IMR-90 (cell line): ENCODE results near the gene PLXND1. TPM values are rescaled to one million over a fixed set of nuclear protein-coding genes. Genes with fewer than 3 reads are reported as not detected.

Experiments
- ATAC-seq: fragments of 200-7000 bp; cut with Tn5 transposase; 2 replicates; pipeline ENCODE4 v1.9.1; 2020; ENCODE audit warnings: low read depth, mild to moderate bottlenecking, moderate library complexity
- BruUV-seq: library from RNA; stranded (reverse); fragments of 400-500 nt; replicated peaks from 2 replicates; lab custom pipeline; 2021; lab: Mats Ljungman, UMichigan
- CTCF ChIA-PET: fragments of 300-600 bp; formaldehyde crosslinking; extraction: SDS; loops from one replicate; lab custom pipeline; 2021; ENCODE audit warnings: antibody characterized with exemption; lab: Yijun Ruan, JAX
- POLR2A ChIA-PET: fragments of 300-600 bp; sonication (Branson Sonifier 250); formaldehyde crosslinking; loops from one replicate; lab custom pipeline; 2022; ENCODE audit warnings: antibody characterized with exemption; ENCODE audit not compliant: unreplicated experiment; lab: Charles Lee
- DNase-seq: peaks from one replicate; pipeline ENCODE4 v3.0.0; 2013
- H2AFZ ChIP-seq: replicated peaks from 2 replicates; pipeline ENCODE3; 2013; ENCODE audit warnings: low read length, mild to moderate bottlenecking; ENCODE audit not compliant: poor library complexity
- H2AK5ac ChIP-seq: 2 replicates; pipeline ENCODE4 v1.6.1; 2013; ENCODE audit warnings: low read depth, low read length, inconsistent platforms
- H2AK9ac ChIP-seq: replicated peaks from 2 replicates; pipeline ENCODE3; 2013; ENCODE audit warnings: mild to moderate bottlenecking, low read depth, low read length, moderate library complexity; ENCODE audit not compliant: poor library complexity
- H2BK120ac ChIP-seq: 2 replicates; pipeline ENCODE4 v1.6.1; 2013; ENCODE audit warnings: low read depth, low read length, inconsistent platforms
- H2BK15ac ChIP-seq: 3 replicates; pipeline ENCODE4 v1.6.1; 2013; ENCODE audit warnings: low read depth, low read length, inconsistent platforms
- H2BK20ac ChIP-seq: 2 replicates; pipeline ENCODE4 v1.6.1; 2013; ENCODE audit warnings: low read depth, mild to moderate bottlenecking, inconsistent platforms, low read length, moderate library complexity
- H2BK5ac ChIP-seq: 2 replicates; pipeline ENCODE4 v1.6.1; 2013; ENCODE audit warnings: mild to moderate bottlenecking, low read depth, low read length, inconsistent platforms; ENCODE audit not compliant: poor library complexity, severe bottlenecking
- H3K14ac ChIP-seq: replicated peaks from 2 replicates; pipeline ENCODE4 v1.6.1; 2013; ENCODE audit warnings: low read depth, low read length, inconsistent platforms
- H3K18ac ChIP-seq: 2 replicates; pipeline ENCODE4 v1.6.1; 2013; ENCODE audit warnings: low read depth, low read length, control low read depth
- H3K23ac ChIP-seq: 2 replicates; pipeline ENCODE4 v1.6.1; 2013; ENCODE audit warnings: low read depth, low read length, inconsistent platforms
- H3K27ac ChIP-seq: 2 replicates; pipeline ENCODE4 v1.5.1; 2013; ENCODE audit warnings: mild to moderate bottlenecking, control low read depth, low read length; ENCODE audit not compliant: insufficient read depth
- H3K27me3 ChIP-seq: 2 replicates; pipeline ENCODE4 v1.6.1; 2013; ENCODE audit warnings: low read length; ENCODE audit not compliant: control insufficient read depth, insufficient read depth
- H3K36me3 ChIP-seq: 2 replicates; pipeline ENCODE4 v1.6.1; 2013; ENCODE audit warnings: low read length, mixed read lengths; ENCODE audit not compliant: control insufficient read depth, insufficient read depth
- H3K4ac ChIP-seq: 2 replicates; pipeline ENCODE4 v1.6.1; 2013; ENCODE audit warnings: low read depth, low read length, inconsistent platforms
- H3K4me1 ChIP-seq: 2 replicates; pipeline ENCODE4 v1.6.1; 2013; ENCODE audit warnings: low read length, mixed read lengths; ENCODE audit not compliant: control insufficient read depth, insufficient read depth
- H3K4me2 ChIP-seq: 2 replicates; pipeline ENCODE4 v1.6.1; 2013; ENCODE audit warnings: low read depth, mild to moderate bottlenecking, control low read depth, low read length, moderate library complexity
- H3K4me3 ChIP-seq: 2 replicates; pipeline ENCODE4 v1.5.1; 2013; ENCODE audit warnings: low read depth, mild to moderate bottlenecking, control low read depth, low read length, moderate library complexity; ENCODE audit not compliant: insufficient read depth
- H3K56ac ChIP-seq: 2 replicates; pipeline ENCODE4 v1.6.1; 2013; ENCODE audit warnings: low read length, inconsistent platforms; ENCODE audit not compliant: insufficient read depth; ENCODE audit errors: extremely low read depth
- H3K79me1 ChIP-seq, 2 experiments: 2 replicates each; pipeline ENCODE4 v1.6.1; 2013; ENCODE audit warnings: low read length in 2 of 2, inconsistent platforms in 1 of 2, low read depth in 1 of 2
- H3K9ac ChIP-seq: 2 replicates; pipeline ENCODE4 v1.6.1; 2013; ENCODE audit warnings: low read depth, low read length, control low read depth
- H3K9me1 ChIP-seq: 2 replicates; pipeline ENCODE4 v1.6.1; 2013; ENCODE audit warnings: low read length, inconsistent platforms; ENCODE audit not compliant: insufficient read depth
- H3K9me3 ChIP-seq: 2 replicates; pipeline ENCODE4 v1.6.1; 2013; ENCODE audit warnings: low read length; ENCODE audit not compliant: control insufficient read depth, insufficient read depth
- H4K20me1 ChIP-seq: 2 replicates; pipeline ENCODE4 v1.6.1; 2013; ENCODE audit warnings: low read length, inconsistent platforms; ENCODE audit not compliant: insufficient read depth
- H4K5ac ChIP-seq: 2 replicates; pipeline ENCODE4 v1.6.1; 2013; ENCODE audit warnings: mild to moderate bottlenecking, low read depth, low read length, control low read depth
- H4K8ac ChIP-seq, 2 experiments: 2 replicates each; pipeline ENCODE4 v1.6.1; 2013; ENCODE audit warnings: low read depth in 2 of 2, low read length in 2 of 2, control low read depth in 1 of 2, inconsistent platforms in 1 of 2
- H4K91ac ChIP-seq: 2 replicates; pipeline ENCODE4 v1.6.1; 2013; ENCODE audit warnings: low read depth, low read length, inconsistent platforms; ENCODE audit not compliant: insufficient read depth
- BHLHE40 ChIP-seq: fragments of 150-350 bp; IDR thresholded peaks from 2 replicates; pipeline ENCODE4 v1.6.1; 2016; ENCODE audit warnings: mild to moderate bottlenecking, low read depth, low read length
- CEBPB ChIP-seq: IDR thresholded peaks from 2 replicates; pipeline ENCODE4 v1.6.1; 2012; ENCODE audit warnings: low read depth, low read length, improper control_type of control experiment
- POLR2A ChIP-seq: IDR thresholded peaks from 2 replicates; pipeline ENCODE4 v1.6.1; 2012; ENCODE audit warnings: mild to moderate bottlenecking, low read depth, low read length
- RAD21 ChIP-seq: IDR thresholded peaks from 2 replicates; pipeline ENCODE4 v1.6.1; 2012; ENCODE audit warnings: low read length, improper control_type of control experiment
- WGBS, 2 experiments: methylation state at CpG; one replicate each; pipeline versions ENCODE4 v1.1.5 to v1.1.7; 2013; ENCODE audit warnings: missing lambda C conversion rate in 2 of 2; ENCODE audit not compliant: insufficient read length in 1 of 2; ENCODE audit errors: extremely low coverage in 2 of 2; 5-methylcytosine and 5-hydroxymethylcytosine counted together
- dilution Hi-C: fragments of 300-500 bp; cut with HindIII; formaldehyde crosslinking; loops from one replicate; pipeline ENCODE4 v1.14.3; 2018; ENCODE audit warnings: low sequenced_read_pairs; ENCODE audit not compliant: unreplicated experiment
- in situ Hi-C: fragments of 300-500 bp; cut with MboI; formaldehyde crosslinking; loops from 3 replicates; pipeline ENCODE4 v1.14.3; 2019; ENCODE audit warnings: low sequenced_read_pairs, inconsistent platforms, mixed read lengths
- intact Hi-C: fragments of 100-400 bp; cut with micrococcal nuclease; formaldehyde crosslinking; loops from 2 replicates; pipeline ENCODE4 v1.10.0; 2022
- polyA plus RNA-seq, 3 experiments: library from polyadenylated mRNA; depleted of rRNA; stranded (reverse); fragments of >200 nt; gene quantifications; 2 replicates each; pipeline ENCODE4 v1.2.3, GENCODE V29; 2012; ENCODE audit warnings: low replicate concordance in 1 of 3
- total RNA-seq: library from RNA; depleted of rRNA; stranded (reverse); fragments of >200 nt; gene quantifications from 2 replicates; pipeline ENCODE4 v1.2.3, GENCODE V29; 2012

Gene PLXND1
- total and polyA plus RNA-seq, 2 of the 4 experiments (the other 2 are of a cell fraction) = 19.2 to 67.1 TPM

DNA sequence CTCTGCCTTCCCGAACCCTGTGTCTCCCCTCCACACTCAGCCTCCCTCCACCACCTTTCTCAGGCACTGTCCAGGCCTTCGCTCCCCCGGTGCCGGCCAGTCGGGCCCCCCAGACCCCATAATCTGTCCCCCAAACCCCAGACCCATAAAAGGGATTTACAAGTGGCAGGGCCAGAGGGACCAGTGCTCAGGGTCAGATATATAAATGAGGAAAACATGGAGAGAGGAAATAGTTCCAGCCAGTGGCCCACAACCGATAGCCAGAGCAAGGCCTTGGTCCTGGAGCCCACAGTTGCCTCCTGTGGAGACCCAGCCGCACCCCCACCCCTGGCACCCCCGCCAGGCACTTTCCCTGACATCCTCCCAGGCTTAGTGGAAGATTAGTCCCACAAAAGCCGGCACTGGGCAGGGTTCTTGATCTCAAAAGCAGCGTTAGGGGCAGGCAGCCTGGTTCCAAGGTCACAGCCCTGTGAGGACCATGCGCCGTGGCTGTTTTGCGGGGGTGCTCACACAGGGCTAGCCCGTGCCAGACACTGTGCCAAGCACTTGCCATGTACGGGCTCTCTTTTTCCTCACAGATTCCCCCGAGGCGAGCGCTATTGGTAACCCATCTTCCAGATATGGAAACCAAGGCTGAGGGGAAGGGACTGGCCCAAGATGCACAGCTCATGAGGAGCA is 1.1 kb upstream of the PLXND1 start (continued):
- TF ChIP-seq POLR2A (no peak), CEBPB (no peak)

DNA sequence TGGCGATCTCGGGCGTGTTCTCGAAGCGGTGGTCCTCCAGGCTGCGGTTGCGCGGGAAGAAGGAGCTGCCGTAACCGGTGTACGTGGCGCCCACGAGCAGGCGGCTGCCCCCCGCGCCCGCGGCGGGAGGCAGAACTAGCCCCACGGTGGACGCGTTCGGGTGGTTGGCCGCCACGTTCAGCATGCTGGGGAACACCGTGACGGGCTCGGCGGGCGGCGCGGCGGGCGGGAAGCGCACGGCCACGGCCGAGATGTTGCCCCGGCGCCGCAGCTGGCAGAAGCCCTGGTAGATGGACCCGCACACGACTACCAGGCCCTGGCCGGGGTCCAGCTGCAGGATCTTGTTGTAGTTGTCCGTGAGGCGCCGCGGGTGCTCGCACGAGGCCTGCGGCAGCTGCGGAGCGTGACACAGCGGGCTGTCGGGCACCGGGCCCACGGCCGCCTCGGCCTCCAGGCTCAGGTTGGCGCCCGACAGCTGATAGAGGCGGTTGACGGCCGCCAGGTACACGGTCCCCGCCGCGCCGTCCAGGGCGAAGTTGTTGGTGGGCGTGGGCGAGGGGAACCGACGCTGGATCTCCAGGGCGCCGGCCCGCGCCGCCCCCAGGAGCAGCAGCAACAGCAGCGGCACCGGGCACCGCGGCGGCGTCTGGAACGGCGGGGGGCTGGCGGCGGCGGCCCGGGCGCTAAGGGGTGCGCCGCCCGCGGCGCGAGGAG is 397 bp downstream of the PLXND1 start:
- TSS peak; percentile 92 for BruUV-seq
- peak overlapping the region; percentile 65; the same call in 1 of the 2 replicates for H3K27ac ChIP-seq

More for the DNA sequence above, 397 bp downstream of the PLXND1 start:
- Histone ChIP-seq H3K9me1 (0 out of 2 replicates have a peak, but pooled peaks cover 12% of the 10 kb centered on the region), H4K8ac (no peak overlapping the region), H3K36me3 (no peaks in the 10 kb centered on the region), H3K9me3 (no peaks in the 10 kb centered on the region), H2AK9ac (peak overlapping the region; percentile 48), H3K79me1 (peaks cover 8 to 32% of the 10 kb centered on the region in 2 experiments), H3K4me3 (peak overlapping the region; percentile 95), H2AK5ac (peak overlapping the region; percentile 63), H4K91ac (peak overlapping the region; percentile 17; the same call in 1 of the 2 replicates), H3K4me1 (peaks cover 26% of the 10 kb centered on the region), H3K4ac (peak overlapping the region; percentile 78), H3K23ac (peak overlapping the region; percentile 88), H2AFZ (peak overlapping the region; percentile 88), H3K14ac (peak overlapping the region; percentile 87), H2BK5ac (peak overlapping the region; percentile 68), H2BK20ac (no peak overlapping the region), H3K56ac (no peak overlapping the region), H2BK15ac (no peak overlapping the region), H3K9ac (peak overlapping the region; percentile 79; the same call in 1 of the 2 replicates), H3K4me2 (peak overlapping the region; percentile 92), H3K27me3 (no peaks in the 10 kb centered on the region), H4K20me1 (peaks cover 35% of the 10 kb centered on the region), H3K18ac (no peak overlapping the region), H4K5ac (peak overlapping the region; percentile 47; the same call in 1 of the 2 replicates), H2BK120ac (peak overlapping the region; percentile 17; the same call in 1 of the 2 replicates)
- ChIA-PET POLR2A (interaction anchor here (1.0 kb wide), 1 partner anchor 10 kb away, joined by 3 read pairs; no protein-coding TSS in a partner anchor), CTCF (interaction anchor here (1.2 to 2.0 kb wide), 2 partner anchors 10 to 116 kb away, joined by 3 to 8 read pairs; no protein-coding TSS in a partner anchor)
- TF ChIP-seq BHLHE40 (peak; percentile 58; the same call in 1 of the 2 replicates), RAD21 (no peak)
- intact Hi-C loops (no loop called here), in situ Hi-C loops (loop anchor here (25.0 kb wide), 1 partner anchor 219 kb away; no protein-coding TSS in a partner anchor), dilution Hi-C loops (no loop called here)
- DNase-seq (peak; percentile 43), ATAC-seq (peak; percentile 3; the same call in 1 of the 2 replicates)
- 3% methylated on average over 28 of the region's 98 CpGs; no CpG with 5 or more reads in 1 of the 2 experiments for WGBS, 2 experiments
